GM12874 (cell line): ENCODE results near the gene SMIM14.

ENCODE experiments used
- TF ChIP-seq, protein P1 (sequence below): IDR thresholded peaks from 2 replicates; pipeline ENCODE4 v1.5.1; 2011; ENCODE audit warnings: low read depth, mild to moderate bottlenecking, control low read depth, low read length, moderate library complexity; ENCODE audit not compliant: insufficient read depth

The SMIM14 gene

DNA sequence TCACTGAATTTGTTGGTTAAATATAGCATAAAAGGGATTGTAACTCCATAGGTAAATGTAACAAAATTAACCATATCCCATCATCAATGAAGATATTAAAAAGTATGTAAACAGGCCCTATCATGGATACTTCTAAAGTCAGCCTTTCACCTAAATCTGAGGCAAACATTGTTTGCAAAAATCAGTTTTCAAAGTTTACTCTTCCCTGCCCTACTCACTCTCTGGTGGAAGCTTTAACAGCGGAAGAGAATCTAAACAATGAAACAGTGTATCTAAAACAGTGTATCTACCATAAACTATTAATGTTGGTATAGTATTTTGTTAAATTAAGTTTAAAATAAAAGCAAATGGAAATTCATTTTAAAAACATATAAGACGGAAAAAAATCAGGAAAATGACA, 21.1 kb downstream of the SMIM14 start:
- TF ChIP-seq, protein P1, sequence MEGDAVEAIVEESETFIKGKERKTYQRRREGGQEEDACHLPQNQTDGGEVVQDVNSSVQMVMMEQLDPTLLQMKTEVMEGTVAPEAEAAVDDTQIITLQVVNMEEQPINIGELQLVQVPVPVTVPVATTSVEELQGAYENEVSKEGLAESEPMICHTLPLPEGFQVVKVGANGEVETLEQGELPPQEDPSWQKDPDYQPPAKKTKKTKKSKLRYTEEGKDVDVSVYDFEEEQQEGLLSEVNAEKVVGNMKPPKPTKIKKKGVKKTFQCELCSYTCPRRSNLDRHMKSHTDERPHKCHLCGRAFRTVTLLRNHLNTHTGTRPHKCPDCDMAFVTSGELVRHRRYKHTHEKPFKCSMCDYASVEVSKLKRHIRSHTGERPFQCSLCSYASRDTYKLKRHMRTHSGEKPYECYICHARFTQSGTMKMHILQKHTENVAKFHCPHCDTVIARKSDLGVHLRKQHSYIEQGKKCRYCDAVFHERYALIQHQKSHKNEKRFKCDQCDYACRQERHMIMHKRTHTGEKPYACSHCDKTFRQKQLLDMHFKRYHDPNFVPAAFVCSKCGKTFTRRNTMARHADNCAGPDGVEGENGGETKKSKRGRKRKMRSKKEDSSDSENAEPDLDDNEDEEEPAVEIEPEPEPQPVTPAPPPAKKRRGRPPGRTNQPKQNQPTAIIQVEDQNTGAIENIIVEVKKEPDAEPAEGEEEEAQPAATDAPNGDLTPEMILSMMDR = no peak

DNA sequence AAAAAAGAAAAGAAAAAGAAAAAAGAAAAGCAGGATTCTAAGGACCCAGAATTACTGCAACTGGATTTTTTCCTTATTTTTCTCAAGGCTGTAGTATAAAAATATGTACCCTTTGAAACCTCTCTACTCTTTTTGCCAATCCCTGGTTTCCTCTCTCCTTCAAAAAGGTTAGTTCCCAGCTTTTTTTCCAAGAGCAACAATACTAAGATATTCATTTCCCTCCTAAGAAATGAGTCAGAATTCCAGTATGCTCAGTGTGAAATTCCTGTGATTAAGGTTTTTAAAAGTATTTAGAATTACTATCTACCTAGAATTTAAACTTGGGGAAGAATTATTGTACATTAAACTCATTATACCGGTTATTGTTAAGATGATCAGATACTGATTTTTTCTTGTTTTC, 22.0 kb downstream of the SMIM14 start:
- TF ChIP-seq, protein P1 = no peak

DNA sequence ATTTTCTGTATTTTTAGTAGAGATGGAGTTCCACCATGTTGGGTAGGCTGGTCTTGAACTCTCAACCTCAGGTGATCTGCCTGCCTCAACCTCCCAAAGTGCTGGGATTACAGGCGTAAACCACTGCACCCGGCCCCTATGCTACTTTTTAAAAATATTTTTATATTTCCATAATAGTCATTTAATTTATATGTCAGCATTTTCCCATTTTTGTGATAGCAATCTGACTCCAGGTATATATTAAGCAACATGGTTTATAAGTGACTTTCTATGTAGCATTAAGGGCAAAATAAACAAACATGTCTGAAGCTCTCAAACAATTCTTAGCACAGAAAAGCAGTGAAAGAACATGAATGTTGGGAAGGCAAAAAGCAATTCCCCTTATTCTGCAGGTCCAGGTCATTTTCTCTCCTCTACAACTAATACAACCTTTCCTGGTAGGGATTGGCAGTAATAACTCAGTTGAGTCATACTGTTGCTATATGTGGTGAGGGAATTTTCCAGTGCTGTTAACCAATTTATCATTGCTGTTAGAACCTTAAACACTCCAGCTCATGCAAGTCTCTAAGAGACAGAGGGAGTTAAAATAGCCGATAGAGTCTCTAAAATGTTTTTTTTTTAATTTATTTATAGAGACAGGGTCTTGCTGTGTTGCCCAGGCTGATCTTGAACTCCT, 24.0 kb downstream of the SMIM14 start:
- TF ChIP-seq, protein P1 = no peak

DNA sequence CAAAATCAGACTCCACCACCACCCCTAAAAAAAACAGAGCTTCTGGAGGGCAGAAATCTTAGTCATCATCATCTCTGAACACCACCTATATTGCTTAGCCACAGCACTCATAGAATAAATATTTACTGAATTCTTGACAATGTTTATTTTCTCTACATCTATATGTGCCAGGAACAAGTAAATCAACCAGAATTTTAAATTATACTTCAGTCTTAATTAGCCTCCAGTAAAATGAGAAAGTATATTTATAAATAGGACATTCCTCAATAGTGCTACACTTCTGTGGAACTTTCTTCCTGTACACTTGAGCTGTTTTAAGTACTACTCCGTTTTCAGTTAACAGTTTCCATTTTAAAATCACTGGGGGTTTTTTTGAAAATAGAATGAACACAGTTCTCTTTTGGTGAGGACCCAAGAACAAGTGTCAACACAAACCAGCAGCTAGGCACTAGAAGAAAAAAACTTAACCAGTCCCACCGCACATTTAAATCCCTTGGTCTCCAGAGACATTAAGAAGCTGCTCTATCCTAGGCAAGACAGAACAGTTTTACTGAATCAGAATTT, 25.5 kb downstream of the SMIM14 start:
- TF ChIP-seq, protein P1 = no peak

DNA sequence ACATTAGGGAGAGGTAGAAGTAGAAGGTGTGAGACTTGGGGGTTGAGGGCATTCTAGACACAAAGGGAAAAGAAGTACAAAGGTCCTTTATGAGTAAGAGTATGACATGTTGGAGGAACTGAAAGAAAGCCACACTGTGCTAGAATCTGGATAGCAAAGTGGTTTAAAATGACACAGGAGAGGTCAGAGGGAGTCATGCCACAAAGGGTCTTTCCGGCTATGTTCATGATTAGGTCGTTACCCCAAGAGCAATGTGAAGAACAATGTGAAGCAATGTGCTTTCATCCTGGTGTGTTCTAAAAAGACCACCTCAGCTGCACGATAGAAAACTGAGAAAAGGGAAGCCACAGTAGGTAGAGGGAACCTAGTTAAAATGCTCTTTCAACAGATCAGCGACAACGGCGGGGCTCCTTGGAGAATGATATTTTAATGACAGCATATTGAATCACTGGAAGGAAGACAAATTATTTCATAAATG, 29.2 kb downstream of the SMIM14 start:
- TF ChIP-seq, protein P1 = no peak

DNA sequence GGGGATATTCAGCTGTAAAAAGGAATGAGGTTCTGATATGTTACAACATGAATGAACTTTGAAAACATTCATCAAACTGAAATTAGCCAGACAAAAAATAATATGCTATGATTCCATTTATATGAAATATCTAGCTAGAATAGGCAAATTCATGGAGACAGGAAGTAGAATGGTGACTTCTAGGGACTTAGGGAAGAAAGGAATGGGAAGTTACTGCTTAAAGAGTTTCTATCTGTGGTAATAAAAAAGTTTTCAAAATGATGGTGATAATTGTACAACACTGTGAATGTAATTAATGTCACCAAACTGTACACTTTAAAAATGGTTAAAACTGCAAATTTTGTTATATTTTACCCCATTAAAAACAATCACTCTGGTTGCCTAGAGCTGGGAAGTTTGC, 30.2 kb downstream of the SMIM14 start:
- TF ChIP-seq, protein P1 = no peak

DNA sequence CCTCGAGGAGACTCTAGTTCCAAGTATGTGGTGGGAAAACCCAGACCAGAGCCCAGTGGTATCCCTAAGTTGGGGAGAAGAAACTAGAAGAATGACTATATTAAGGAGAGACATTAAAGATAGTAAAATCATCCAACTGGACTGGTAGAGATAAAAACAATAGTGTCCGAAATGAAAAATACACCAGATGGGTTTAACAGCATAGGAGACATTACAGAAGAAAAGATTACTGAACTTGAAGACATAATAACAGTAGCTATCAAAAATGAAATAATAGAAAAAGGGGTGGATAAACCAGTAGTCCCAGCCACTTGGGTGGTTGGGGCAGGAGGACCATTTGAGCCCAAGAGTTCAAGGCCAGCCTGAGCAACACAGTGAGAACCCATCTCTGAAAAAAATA, 31.9 kb downstream of the SMIM14 start:
- TF ChIP-seq, protein P1 = no peak
